GM08714 (cell line): ENCODE measurements around the gene TNIP2.

Source experiments
- H3K4me3 ChIP-seq: fragments of 200-500 bp; sonication (Bioruptor generic); 2 replicates; pipeline ENCODE4 v1.5.1; 2014; ENCODE audit warnings: mild to moderate bottlenecking, low read length, inconsistent platforms
- ZNF274 ChIP-seq: IDR thresholded peaks from 2 replicates; pipeline ENCODE4 v1.6.1; 2012; ENCODE audit warnings: mild to moderate bottlenecking, low read depth, low read length

Gene TNIP2

GRCh38 chr4:2713337-2713736 lies 42.8 kb downstream of the TNIP2 start:
- H3K4me3 ChIP-seq, result no peak overlapping the region
- no peak for TF ChIP-seq ZNF274

DNA sequence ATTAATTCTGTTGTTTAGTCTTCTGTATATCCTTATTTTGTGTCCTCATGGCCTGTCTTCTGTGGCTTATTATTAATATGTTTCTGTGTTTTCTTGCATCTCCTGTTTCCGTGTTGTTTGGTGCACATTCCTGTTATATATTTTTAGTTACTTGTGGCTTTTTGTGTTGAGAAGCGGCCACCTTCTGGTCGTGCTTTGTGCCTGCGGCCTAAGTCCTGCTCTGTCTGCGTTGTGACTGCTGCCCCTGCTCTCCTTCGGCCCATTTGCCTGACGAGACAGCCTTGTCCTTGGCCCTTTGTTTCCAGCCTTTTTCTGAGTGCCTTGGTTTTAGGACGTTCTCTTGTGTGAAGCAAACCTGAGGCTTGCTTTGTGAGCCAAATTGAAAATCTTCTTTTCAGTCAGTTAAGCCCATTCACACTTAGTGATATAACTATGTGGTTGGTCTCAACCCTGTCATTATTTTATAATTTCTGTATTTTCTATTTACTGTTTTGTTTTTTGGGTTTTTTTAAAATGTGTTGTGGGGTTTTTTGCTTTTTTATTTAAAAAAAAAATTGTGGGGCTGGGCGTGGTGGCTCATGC lies 43.8 kb downstream of the TNIP2 start:
- TF ChIP-seq ZNF274, result no peak
- no peak overlapping the region for H3K4me3 ChIP-seq

GRCh38 chr4:2702770-2703169 lies 53.4 kb downstream of the TNIP2 start:
- no peak for TF ChIP-seq ZNF274

GRCh38 chr4:2702361-2702760 lies 53.8 kb downstream of the TNIP2 start:
- TF ChIP-seq ZNF274, result no peak
- no peak overlapping the region for H3K4me3 ChIP-seq

More at GRCh38 chr4:2702770-2703169, 53.4 kb downstream of the TNIP2 start:
- H3K4me3 ChIP-seq, result no peak overlapping the region

DNA sequence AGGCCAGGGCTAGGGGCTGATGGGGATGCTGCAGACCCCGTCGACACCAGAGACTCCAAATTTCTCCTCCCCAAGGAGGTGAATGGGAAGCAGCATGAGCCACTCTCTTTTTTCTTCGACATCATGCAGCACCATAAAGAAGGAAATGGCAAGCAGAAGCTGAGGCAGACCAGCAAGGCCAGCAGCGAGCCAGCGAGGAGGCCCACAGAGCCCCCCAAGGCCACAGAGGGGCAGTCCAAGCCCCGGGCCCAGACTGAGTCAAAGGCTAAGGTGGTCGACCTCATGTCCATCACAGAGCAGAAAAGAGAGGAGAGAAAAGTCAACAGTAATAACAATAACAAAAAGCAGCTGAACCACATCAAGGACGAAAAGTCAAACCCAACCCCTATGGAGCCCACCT lies 56.1 kb downstream of the TNIP2 start:
- no peak for TF ChIP-seq ZNF274
- no peak overlapping the region for H3K4me3 ChIP-seq

GRCh38 chr4:2699534-2699933 lies 56.6 kb downstream of the TNIP2 start:
- H3K4me3 ChIP-seq, result no peak overlapping the region
- TF ChIP-seq ZNF274, result no peak

DNA sequence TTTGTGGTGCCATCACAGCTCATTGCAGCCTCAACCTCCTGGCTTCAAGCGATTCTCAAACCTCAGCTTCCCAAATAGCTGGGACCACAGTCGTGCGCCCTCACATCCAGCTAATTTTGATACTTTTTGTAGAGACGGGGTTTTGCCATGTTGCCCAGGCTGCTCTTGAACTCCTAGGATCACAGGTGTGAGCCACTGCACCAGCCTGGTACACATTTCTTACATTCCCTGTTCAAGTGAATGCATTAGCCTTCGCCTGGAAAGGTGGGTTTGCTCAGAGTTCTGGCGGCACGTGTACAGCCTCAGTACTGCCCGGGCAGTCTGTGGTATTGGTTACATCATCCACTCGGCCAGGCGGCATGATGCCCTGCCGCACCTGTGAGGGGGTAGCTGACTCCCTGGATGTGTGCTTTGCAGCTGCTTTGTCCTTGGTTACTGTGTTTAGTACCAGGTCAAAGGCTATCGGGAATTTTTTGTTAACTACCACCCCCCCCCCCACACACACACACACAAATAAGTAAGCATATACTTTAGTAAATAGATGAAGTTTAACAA lies 57.1 kb downstream of the TNIP2 start:
- no peak for TF ChIP-seq ZNF274
- no peak overlapping the region for H3K4me3 ChIP-seq

GRCh38 chr4:2698504-2698903 lies 57.6 kb downstream of the TNIP2 start:
- H3K4me3 ChIP-seq, result no peak overlapping the region
- TF ChIP-seq ZNF274, result no peak

GRCh38 chr4:2697995-2698414 lies 58.1 kb downstream of the TNIP2 start:
- H3K4me3 ChIP-seq, result no peak overlapping the region
- no peak for TF ChIP-seq ZNF274

- H3K4me3 ChIP-seq, result no peak overlapping the region; the same call in 1 of the 2 replicates
- no peak for TF ChIP-seq ZNF274
Measured at GRCh38 chr4:2696423-2696822, 59.7 kb downstream of the TNIP2 start.

DNA sequence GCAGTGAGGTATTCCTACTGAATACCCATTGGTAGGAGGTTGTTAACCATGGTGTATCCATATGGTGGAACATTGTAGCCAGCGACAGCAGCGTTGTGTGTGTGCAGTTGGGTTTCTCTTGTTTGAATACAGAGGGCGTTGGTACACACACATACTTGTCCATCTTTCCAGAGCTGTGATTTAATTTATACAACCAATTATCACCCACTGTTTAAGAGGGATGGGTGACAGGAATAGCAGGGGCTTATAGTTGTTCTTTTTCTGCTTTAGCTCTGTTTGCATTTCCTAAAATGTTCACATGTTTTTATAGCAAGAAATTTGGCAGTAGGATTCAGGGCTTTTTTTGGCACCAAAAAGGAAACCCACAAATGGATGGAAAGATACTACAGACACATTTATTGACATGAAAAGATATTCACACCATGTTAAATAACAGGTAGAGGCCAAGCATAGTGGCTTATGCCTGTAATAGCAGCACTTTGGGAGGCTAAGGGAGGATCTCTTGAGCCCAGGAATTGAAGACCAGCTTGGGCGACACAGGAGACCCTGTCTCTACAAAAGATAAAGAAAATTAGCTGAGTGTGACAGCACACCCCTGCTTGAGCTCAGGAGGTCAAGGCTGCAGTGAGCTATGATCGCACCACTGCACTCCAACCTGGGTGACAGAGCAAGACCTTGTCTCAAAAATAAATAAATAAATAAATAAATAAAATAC lies 60.6 kb downstream of the TNIP2 start:
- no peak for TF ChIP-seq ZNF274
- H3K4me3 ChIP-seq, result no peak overlapping the region

DNA sequence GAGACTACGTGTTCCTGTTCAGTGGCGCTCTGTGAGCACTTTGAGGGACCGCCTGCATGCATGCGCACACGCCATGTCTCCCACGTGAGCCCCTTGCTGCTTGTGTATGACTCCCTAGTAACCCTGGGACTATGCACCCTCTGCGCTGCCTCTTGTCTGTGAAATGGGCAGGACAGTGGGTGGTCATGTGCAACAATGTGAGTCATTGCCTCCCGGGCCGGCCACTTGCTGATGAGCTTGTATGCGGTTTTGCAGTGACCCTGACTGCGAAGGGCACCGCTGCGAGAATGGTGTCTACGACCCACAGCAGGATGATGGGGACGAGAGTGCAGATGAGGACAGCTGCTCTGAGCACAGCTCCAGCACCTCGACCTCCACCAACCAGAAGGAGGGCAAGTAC lies 61.4 kb downstream of the TNIP2 start:
- TF ChIP-seq ZNF274, result no peak
- H3K4me3 ChIP-seq, result no peak overlapping the region

DNA sequence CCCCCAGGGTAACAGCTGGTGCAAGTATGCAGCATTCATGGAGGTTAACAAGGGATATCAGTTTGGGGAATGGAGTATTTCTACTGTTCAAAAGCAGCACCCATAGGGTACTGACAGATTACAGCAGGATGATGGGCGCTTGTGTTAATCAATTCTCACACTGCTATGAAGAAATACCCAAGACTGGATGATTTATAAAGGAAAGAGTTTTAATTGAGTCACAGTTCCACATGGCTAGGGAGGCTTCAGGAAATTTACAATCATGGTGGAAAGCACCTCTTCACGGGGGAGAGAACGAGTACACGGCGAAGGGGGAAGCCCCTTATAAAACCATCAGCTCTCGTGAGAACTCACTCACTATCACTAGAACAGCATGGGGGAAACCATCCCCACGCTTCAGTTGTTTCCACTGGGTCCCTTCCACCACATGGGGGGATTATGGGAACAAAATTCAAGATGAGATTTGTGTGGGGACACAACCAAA lies 64.1 kb downstream of the TNIP2 start:
- no peak for TF ChIP-seq ZNF274

More for the DNA sequence above, 64.1 kb downstream of the TNIP2 start:
- no peak overlapping the region for H3K4me3 ChIP-seq
